ENCODE results near the gene ATOH7.
"Not testable (repeated sequence)": the region's sequence is repeated elsewhere in the genome, so short reads cannot be mapped to it uniquely, and the experiment has no call there.

The ATOH7 gene

DNA sequence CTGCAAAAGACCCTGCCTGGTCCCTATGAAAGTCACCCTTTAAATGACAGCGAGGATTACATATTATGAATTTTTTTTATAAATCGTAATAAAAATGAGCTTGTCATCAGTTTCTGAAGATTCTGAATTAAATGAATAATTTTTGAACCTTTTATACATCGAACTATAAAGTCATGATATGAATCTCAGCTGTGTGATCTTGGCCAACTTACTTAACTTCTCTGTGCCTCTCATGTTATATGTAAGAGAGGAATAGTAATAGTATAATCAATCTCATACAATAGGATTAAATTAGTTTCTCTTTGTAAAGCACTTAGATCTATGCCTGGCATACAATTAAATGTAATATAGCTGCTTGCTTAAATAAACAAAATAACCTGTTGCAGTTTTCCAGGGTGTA, 5.3 kb upstream of the ATOH7 start:
- no peak for DNase-seq (ENCODE audit: low read depth in 2 of 2)

GRCh38 chr10:68235581-68235980, 3.7 kb upstream of the ATOH7 start:
- DNase-seq (ENCODE audit: low read depth in 2 of 2) = no peak

- no peak for DNase-seq (ENCODE audit: low read depth in 2 of 2)
Observed at GRCh38 chr10:68235111-68235510, 3.2 kb upstream of the ATOH7 start.

GRCh38 chr10:68233046-68233445, 1.1 kb upstream of the ATOH7 start:
- DNase-seq (ENCODE audit: low read depth in 2 of 2) = no peak

- DNase-seq (ENCODE audit: low read depth in 2 of 2) = no peak
Observed at GRCh38 chr10:68231106-68231816, 652 bp downstream of the ATOH7 start.

DNA sequence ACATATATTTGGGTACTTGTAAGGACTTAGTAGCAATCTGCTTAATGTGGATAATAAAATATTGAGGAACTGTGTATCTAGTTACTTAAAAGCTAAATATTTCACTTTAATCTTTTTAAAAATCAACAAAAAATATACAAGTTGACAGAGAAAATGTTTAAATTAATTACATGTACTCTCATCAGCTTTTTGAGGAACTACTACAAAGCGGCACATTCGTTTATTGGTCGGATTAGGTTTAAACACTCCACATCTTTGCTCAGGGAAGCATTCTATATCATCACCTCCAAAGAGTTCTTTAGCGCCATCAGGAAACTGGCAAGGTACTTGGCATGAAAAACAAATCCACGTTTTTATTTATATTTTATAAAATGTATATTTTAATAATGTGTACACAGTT, 1.6 kb downstream of the ATOH7 start:
- no peak for DNase-seq (ENCODE audit: low read depth in 2 of 2)

GRCh38 chr10:68224810-68225209, 7.1 kb downstream of the ATOH7 start:
- DNase-seq (ENCODE audit: low read depth in 2 of 2) = no peak

DNA sequence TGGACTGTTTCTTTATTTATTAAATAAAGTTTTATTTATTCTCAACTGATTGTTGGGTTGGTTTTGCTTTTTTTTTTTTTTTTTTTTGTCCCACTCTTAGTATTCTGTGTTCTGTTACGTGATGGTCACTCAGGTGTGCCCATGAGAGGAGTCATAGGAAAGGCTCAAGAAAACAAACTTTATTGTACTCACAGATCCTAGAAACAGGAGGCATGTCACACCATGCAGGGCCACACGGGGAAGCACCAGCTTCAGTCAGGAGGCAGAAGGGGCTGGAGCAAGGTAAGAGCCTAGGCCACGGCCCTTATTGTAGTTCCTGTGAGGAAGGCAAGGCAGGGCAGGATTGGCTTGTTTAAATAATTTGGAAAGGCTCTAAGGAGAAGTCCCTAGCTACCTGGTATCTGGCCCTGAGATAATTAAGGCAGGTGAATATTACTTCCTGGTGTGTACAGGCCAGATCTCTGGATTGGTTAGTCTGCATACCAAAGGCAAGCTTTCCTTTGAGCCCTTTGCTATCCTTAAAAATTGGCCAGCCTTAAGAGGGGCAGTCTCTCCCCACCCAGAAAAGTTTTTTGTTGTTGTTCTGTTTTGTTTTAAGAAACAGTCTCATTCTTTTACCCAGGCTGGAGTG, 8.3 kb downstream of the ATOH7 start:
- DNase-seq (ENCODE audit: low read depth in 2 of 2) = no peak

DNA sequence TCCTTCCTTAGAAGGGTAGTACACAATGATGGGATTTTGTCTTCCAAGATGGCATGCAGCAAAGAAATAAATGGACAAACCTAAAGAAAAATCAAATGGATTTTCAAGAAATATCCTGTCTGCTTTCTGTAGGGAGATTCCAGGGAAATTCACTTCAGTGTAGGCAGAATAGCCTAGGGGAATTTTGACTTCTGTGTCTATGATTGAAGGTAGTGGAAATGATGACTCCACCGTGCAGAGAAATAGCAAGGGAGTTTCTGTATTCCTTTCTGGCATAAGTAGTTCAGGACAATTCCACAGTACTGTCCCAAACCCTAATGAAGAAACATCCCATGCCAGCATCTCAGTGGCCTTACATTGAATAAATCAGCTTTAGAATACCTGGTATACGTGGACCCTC, 9.5 kb downstream of the ATOH7 start:
- DNase-seq (ENCODE audit: low read depth in 2 of 2) = no peak

GRCh38 chr10:68221196-68221595, 10.7 kb downstream of the ATOH7 start:
- no peak for DNase-seq (ENCODE audit: low read depth in 2 of 2)

GRCh38 chr10:68218786-68219185, 13.1 kb downstream of the ATOH7 start:
- DNase-seq (ENCODE audit: low read depth in 2 of 2) = no peak

- no peak for DNase-seq (ENCODE audit: low read depth in 2 of 2)
Observed at GRCh38 chr10:68212721-68213352, 19.1 kb downstream of the ATOH7 start.

DNA sequence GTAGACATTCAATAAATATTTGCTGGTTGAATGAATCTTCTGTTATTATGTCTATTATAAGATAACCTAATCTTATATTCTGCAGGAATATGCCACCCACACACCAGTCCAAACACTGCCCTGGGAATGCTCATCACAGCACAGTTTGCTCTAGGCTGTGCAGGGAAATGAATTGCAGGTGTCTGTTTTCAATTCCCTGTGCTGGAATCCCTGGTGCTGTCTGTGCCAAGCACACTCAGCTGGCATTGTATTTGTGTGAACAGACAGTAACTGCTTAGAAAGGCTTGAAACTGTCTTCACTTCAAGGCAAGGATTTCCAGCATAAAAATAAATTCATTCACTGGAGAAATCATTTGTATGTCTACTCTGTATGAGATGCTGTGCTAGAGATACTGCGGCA, 20.2 kb downstream of the ATOH7 start:
- DNase-seq (ENCODE audit: low read depth in 2 of 2) = no peak

- no peak for DNase-seq (ENCODE audit: low read depth in 2 of 2)
Observed at GRCh38 chr10:68208424-68209042, 23.4 kb downstream of the ATOH7 start.

- DNase-seq (ENCODE audit: low read depth in 2 of 2) = no peak
Observed at GRCh38 chr10:68202960-68203353, 29.0 kb downstream of the ATOH7 start.

- DNase-seq (ENCODE audit: low read depth in 2 of 2) = no peak
Observed at GRCh38 chr10:68196701-68197100, 35.2 kb downstream of the ATOH7 start.

GRCh38 chr10:68195776-68196175, 36.1 kb downstream of the ATOH7 start:
- not testable (repeated sequence) for DNase-seq (ENCODE audit: low read depth in 2 of 2)

- DNase-seq (ENCODE audit: low read depth in 2 of 2) = no peak
Observed at GRCh38 chr10:68194290-68194689, 37.6 kb downstream of the ATOH7 start.

DNA sequence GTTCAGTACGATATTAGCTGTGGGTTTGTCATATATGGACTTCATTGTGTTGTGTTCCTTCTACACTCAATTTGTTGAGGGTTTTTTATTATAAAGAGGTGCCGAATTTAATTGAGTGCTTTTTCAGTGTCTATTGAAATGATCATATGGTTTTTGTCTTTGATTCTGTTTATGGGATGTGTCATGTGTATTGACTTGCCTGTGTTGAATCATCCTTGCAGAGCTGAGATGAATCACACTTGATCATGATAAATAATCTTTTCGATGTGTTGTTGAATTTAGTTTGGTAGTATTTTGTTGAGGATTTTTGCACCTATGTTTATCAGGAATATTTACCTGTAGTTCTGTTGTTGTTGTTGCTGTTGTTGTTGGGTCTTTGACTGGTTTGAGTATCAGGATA, 39.8 kb downstream of the ATOH7 start:
- DNase-seq (ENCODE audit: low read depth in 2 of 2) = no peak

DNA sequence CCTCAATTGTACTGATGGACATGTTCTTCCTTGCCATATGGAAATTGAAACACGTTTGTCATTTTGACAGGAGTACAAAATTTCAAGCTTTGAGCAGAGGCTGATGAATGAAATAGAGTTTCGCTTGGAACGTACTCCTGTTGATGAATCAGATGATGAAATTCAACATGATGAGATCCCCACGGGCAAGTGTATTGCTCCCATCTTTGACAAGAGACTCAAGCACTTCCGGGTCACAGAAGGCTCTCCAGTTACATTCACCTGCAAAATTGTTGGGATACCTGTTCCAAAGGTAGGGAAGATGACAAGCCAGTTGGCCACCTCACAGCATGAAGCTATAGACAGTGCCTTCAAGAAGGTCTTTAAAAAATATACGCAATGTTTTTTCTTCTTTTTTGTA, 43.1 kb downstream of the ATOH7 start:
- no peak for DNase-seq (ENCODE audit: low read depth in 2 of 2)

DNA sequence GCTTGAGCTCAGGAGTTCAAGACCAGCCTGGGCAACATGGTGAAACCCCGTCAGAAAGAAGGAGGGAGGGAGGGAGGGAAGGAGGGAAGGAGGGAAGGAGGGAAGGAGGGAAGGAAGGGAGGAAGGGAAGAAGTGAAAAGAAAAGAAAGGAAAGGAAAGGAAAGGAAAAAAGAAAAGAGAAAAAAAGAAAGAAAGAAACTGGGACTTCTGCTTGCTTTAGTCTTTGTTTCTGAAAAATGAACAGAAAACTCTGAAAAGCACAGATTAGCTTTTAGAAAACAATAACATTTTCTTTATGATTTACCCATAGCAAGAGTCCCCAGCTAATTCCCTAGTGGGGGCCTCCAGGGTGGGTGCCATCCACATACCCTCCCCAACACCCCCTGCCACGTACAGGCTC, 46.8 kb downstream of the ATOH7 start:
- no peak for DNase-seq (ENCODE audit: low read depth in 2 of 2)

DNA sequence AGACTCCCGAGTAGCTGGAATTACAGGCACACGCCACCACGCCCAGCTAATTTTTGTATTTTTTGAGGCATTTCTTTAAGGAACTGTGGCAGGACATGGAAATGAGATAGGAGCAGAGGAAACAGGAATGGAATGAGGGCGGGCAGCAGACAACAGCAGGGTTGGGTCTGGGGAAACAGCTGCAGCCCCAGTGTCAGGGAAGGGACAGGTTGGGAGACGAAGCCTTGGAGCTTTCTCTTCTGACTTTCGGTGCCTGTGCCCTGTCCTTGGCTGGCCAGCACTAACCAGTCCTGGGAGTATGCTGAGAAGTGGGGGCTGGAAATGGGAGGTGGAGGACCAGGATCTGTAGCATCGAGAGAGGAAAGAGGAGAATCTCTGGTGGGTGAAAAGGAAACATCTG, 47.4 kb downstream of the ATOH7 start:
- DNase-seq (ENCODE audit: low read depth in 2 of 2) = no peak

All from stimulated activated CD8-positive, alpha-beta memory T cell treated with anti-CD3 and anti-CD28 coated beads, Interleukin-15, amount 100 ng/mL, for 4 hours (primary cell).